Activated naive CD4-positive, alpha-beta T cell treated with anti-CD3 and anti-CD28 coated beads, Interleukin-2, amount 50 U/mL, for 72 hours (primary cell): ENCODE data around the gene SLC5A10. TPM values are rescaled to one million over a fixed set of nuclear protein-coding genes. Genes with fewer than 3 reads are reported as not detected.
A peak's percentile ranks its signal among the peaks of the same experiment; 100 is the strongest.

Source experiments
- ATAC-seq, 2 donors: fragments of 150-1000 bp; cut with Tn5 transposase; 2 replicates each; pipeline ENCODE4 v1.10.0; 2021; ENCODE audit warnings: mild to moderate bottlenecking in 2 of 2, moderate library complexity in 2 of 2
- DNase-seq, 2 donors: peaks; one replicate each; pipeline ENCODE4 v3.0.0; 2021 to 2022; ENCODE audit warnings: low spot score in 2 of 2
- H3K27ac Mint-ChIP-seq, 2 donors: one replicate each; pipeline ENCODE4 v1.8.0; 2022; ENCODE audit warnings: mild to moderate bottlenecking in 2 of 2, mixed read lengths in 2 of 2
- H3K36me3 Mint-ChIP-seq, 2 donors: one replicate each; pipeline ENCODE4 v1.8.0; 2022; ENCODE audit warnings: mixed read lengths in 2 of 2
- H3K9me3 Mint-ChIP-seq, 2 donors: one replicate each; pipeline ENCODE4 v1.8.0; 2022; ENCODE audit warnings: mixed read lengths in 2 of 2
- total RNA-seq, 2 donors: library from RNA; stranded (reverse); gene quantifications; one replicate each; pipeline ENCODE4 v1.2.3, GENCODE V29; 2022

SLC5A10 gene
- total RNA-seq, 2 donors from 2014 or later, result not detected

- H3K9me3 Mint-ChIP-seq, result no peaks in the 10 kb centered on the region
- ATAC-seq, result no peak
- H3K36me3 Mint-ChIP-seq, result no peaks in the 10 kb centered on the region
- no peak for DNase-seq
- H3K27ac Mint-ChIP-seq, result no peak overlapping the region
Observed at GRCh38 chr17:18986541-18987229, 34.7 kb downstream of the SLC5A10 start.

DNA sequence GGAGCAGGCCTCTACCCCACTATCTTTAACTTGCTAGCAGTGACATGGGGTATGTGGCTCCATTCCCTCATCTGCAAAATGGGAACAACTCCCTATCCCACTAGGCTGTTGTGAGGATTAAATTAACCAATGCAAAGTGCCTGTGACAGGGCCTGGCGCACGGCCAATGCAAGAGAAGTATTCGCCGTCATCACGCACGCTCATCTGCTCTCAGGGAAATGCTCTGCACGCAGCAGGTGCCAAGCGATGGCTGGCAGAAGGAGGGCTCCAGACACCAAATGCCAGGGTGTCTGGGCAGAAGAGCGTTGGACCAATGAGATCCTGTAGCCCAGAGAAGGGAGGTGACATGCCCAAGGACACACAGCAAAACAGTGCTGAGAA, 35.3 kb downstream of the SLC5A10 start:
- ATAC-seq, result no peak

GRCh38 chr17:18987862-18988545, 36.0 kb downstream of the SLC5A10 start:
- no peak overlapping the region for H3K27ac Mint-ChIP-seq
- H3K9me3 Mint-ChIP-seq, result no peaks in the 10 kb centered on the region
- no peaks in the 10 kb centered on the region for H3K36me3 Mint-ChIP-seq
- no peak for ATAC-seq
- no peak for DNase-seq

More for the DNA sequence above, 35.3 kb downstream of the SLC5A10 start:
- Mint-ChIP-seq H3K36me3 (no peaks in the 10 kb centered on the region), H3K9me3 (no peaks in the 10 kb centered on the region), H3K27ac (no peak overlapping the region)
- no peak for DNase-seq

DNA sequence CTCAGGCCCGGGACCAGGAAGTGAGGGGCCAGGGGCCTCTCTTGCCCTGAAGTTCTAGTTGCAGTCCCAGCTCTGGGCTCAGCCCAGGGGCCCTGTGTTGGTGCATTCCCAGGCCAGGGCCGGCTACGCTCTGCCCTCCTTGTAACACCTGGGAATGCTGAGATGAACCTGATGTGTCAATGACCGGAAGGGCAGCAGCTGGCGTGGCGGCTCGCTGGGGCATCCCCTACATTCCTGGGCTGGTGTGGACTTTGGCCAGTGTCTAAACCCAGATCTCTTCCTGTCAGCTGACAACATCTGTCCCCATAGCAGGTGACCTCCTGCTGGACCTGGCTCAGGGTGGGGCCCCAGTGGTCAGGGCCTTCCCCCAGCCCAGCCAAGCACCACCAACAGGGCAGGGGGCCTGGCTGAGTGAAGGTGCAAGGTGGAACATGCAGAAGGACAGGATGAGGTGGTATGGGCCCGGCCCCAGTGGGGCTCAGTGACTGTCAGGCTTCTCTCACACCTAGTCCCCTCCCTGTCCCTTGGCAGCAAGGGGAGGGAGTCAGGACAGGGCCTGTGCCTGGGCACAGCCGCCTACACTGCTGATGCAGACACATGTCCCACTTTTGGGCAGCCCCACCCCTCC, 36.7 kb downstream of the SLC5A10 start:
- ATAC-seq (no peak), DNase-seq (no peak)
- Mint-ChIP-seq H3K36me3 (peaks cover 0 to under 1% of the 10 kb centered on the region in 2 donors), H3K9me3 (no peaks in the 10 kb centered on the region), H3K27ac (no peak overlapping the region)

DNA sequence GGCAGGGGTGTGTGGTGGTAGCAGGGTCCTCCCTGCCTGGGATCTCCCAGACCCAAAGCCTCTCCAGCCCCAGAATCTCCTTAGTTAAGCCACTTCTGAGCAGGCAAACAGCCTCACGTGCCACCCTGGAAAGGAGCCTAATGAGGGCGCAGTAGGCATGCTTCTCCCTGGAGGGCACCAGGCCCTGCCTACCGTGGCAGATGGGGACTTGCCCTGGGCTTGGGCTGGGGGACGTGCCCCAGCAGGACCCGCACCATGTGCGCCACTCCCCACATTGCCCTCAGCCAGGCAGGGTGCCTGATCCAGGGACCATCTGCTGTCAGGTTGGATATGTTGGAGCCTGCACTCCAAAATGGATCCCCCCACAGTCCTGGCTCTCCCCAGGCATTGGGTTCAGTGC, 38.4 kb downstream of the SLC5A10 start:
- H3K36me3 Mint-ChIP-seq, result peaks cover 7 to 13% of the 10 kb centered on the region in 2 donors
- no peak overlapping the region for H3K27ac Mint-ChIP-seq
- DNase-seq (no peak), ATAC-seq (no peak)
- peaks cover 4 to 5% of the 10 kb centered on the region in 2 donors for H3K9me3 Mint-ChIP-seq

DNA sequence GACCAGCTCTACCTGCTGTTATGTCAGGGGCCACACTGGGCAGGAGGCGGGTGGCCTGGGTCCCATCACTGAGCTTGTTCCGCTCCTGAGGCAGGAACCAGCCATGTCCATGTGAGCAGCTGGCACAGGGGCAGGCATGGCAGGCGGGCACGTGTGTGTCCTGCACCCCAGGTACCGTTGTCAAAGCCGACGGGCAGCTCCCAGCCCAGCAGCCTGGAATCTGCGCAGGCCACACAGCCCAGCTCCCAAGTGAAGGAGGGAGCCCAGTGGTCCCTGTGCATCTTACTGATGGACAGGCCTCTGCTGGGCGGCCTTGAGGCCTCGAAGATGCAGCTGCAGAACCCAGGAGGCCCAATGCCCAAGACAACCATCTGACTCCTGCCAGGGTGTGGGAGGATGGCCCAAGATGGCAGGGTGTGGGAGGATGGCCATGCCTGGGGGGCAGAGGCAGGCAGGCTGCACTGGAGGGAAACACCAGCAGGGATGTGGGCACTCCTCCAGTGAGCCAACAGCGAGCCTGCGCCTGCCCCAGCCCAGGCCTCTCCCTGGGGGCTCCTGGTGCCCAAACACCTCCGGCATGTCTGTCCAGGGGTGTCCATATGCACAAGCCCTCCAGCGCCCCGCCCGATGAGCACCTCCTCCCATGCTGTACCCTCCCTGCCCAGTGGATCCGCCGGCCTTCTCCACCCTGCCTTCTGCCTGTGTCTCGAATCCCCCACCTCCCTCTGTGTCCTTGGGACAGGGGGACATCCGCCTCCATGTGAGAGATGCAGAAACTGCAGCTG, 39.8 kb downstream of the SLC5A10 start:
- H3K27ac Mint-ChIP-seq, result no peak overlapping the region
- H3K36me3 Mint-ChIP-seq, result peaks cover 21 to 27% of the 10 kb centered on the region in 2 donors
- no peak for ATAC-seq
- DNase-seq, result no peak
- H3K9me3 Mint-ChIP-seq, result peaks cover 9 to 12% of the 10 kb centered on the region in 2 donors

- Mint-ChIP-seq H3K9me3 (peaks cover 9 to 12% of the 10 kb centered on the region in 2 donors), H3K27ac (no peak overlapping the region), H3K36me3 (peaks cover 25 to 31% of the 10 kb centered on the region in 2 donors)
- ATAC-seq, result peak; percentile 30 to 46
- no peak for DNase-seq
Observed at GRCh38 chr17:18992454-18993130, 40.6 kb downstream of the SLC5A10 start.

- Mint-ChIP-seq H3K36me3 (peaks cover 25 to 31% of the 10 kb centered on the region in 2 donors), H3K27ac (no peak overlapping the region), H3K9me3 (peaks cover 9 to 12% of the 10 kb centered on the region in 2 donors)
- no peak for ATAC-seq
- no peak for DNase-seq
Observed at GRCh38 chr17:18993905-18994526, 42.1 kb downstream of the SLC5A10 start.

- no peak for ATAC-seq
- no peak for DNase-seq
- peaks cover 25 to 31% of the 10 kb centered on the region in 2 donors for H3K36me3 Mint-ChIP-seq
- H3K27ac Mint-ChIP-seq, result no peak overlapping the region
- peaks cover 9 to 12% of the 10 kb centered on the region in 2 donors for H3K9me3 Mint-ChIP-seq
Observed at GRCh38 chr17:18994631-18995030, 42.7 kb downstream of the SLC5A10 start.

GRCh38 chr17:18995220-18995619, 43.3 kb downstream of the SLC5A10 start:
- DNase-seq, result no peak
- ATAC-seq, result no peak
- Mint-ChIP-seq H3K36me3 (peaks cover 25 to 31% of the 10 kb centered on the region in 2 donors), H3K9me3 (peaks cover 9 to 12% of the 10 kb centered on the region in 2 donors), H3K27ac (no peak overlapping the region)

- ATAC-seq, result no peak
- DNase-seq, result no peak
- Mint-ChIP-seq H3K27ac (no peak overlapping the region), H3K9me3 (peaks cover 9 to 12% of the 10 kb centered on the region in 2 donors), H3K36me3 (peaks cover 25 to 31% of the 10 kb centered on the region in 2 donors)
Observed at GRCh38 chr17:18996458-18996857, 44.5 kb downstream of the SLC5A10 start.

GRCh38 chr17:18997650-18998196, 45.8 kb downstream of the SLC5A10 start:
- Mint-ChIP-seq H3K36me3 (peaks cover 32 to 40% of the 10 kb centered on the region in 2 donors), H3K9me3 (peaks cover 9 to 12% of the 10 kb centered on the region in 2 donors), H3K27ac (peak overlapping the region in 1 of 2 donors; percentile 19)
- DNase-seq, result no peak
- ATAC-seq, result no peak

DNA sequence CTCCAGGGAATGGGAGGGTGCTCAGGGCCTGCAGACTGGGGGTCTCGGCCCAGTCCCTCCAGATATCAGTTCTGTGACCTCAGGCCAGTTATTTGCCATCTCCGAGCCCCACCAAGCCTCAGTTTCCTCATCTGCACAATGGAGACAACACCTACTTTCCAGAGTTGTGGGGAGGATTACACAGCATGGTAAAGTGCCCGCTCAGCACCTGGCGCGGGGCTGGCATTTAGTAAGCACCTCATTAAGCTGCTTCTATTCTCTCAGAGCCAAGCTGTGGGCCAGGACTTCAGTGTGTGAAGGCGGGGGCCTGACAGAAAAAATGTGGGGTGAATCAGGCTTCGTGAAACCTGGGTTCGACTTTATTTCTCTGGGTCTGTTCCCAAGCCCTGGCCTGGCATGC, 47.4 kb downstream of the SLC5A10 start:
- Mint-ChIP-seq H3K36me3 (peaks cover 32 to 33% of the 10 kb centered on the region in 2 donors), H3K27ac (no peak overlapping the region), H3K9me3 (peaks cover 9 to 12% of the 10 kb centered on the region in 2 donors)
- ATAC-seq (no peak), DNase-seq (no peak)

- DNase-seq (no peak), ATAC-seq (no peak)
- H3K27ac Mint-ChIP-seq, result no peak overlapping the region
- peaks cover 9 to 11% of the 10 kb centered on the region in 2 donors for H3K9me3 Mint-ChIP-seq
- peaks cover 30 to 31% of the 10 kb centered on the region in 2 donors for H3K36me3 Mint-ChIP-seq
Observed at GRCh38 chr17:18999911-19000310, 47.9 kb downstream of the SLC5A10 start.

DNA sequence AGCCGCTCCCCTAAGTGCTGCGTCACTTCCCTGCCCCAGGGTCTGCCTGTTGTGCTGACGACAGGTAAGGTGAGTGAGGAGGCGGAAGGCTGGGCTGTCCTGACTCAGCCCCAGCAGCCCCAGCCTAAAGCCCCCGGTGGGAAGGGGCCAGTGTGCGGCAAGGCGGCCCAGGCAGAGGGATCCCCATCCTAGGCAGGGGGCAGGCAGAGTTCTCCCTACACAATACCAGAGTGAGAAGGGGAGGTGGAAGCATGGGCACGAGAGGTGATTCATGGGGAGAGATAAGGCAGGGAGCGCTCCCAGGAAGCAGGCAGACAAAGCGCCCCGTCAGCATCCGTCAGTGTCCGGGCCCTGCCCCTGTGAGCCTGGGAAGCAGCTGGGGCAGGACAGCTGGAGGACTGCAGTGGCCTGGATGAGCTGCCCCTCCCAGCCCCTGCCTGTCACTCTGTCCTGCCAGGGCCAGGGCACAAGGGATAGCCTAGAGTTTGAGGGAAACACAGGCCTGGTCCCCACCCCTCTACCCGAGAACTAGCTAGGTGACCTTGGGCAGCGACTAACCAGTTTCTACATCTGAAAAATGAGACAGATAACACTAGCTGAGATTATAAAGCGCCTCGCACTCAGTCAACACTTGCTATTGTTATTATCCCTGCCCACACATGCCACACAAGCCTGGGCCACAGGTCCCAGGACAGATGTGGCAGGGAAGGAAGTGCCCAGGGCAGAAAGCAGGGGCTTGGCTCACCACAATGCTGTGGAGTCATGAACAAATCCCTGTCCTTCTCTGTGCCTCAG, 48.8 kb downstream of the SLC5A10 start:
- peak overlapping the region in 1 of 2 donors; percentile 18 for H3K27ac Mint-ChIP-seq
- ATAC-seq (no peak), DNase-seq (no peak)
- H3K9me3 Mint-ChIP-seq, result peaks cover 2 to 3% of the 10 kb centered on the region in 2 donors
- peaks cover 21 to 23% of the 10 kb centered on the region in 2 donors for H3K36me3 Mint-ChIP-seq
